Ecto neural progenitor cell (in vitro differentiated cells): ENCODE measurements around the gene FOCAD.

Source experiments
- DNase-seq: peaks from one replicate; pipeline ENCODE4 v3.0.0-alpha.2; 2018; ENCODE audit warnings: low spot score

FOCAD gene

DNA sequence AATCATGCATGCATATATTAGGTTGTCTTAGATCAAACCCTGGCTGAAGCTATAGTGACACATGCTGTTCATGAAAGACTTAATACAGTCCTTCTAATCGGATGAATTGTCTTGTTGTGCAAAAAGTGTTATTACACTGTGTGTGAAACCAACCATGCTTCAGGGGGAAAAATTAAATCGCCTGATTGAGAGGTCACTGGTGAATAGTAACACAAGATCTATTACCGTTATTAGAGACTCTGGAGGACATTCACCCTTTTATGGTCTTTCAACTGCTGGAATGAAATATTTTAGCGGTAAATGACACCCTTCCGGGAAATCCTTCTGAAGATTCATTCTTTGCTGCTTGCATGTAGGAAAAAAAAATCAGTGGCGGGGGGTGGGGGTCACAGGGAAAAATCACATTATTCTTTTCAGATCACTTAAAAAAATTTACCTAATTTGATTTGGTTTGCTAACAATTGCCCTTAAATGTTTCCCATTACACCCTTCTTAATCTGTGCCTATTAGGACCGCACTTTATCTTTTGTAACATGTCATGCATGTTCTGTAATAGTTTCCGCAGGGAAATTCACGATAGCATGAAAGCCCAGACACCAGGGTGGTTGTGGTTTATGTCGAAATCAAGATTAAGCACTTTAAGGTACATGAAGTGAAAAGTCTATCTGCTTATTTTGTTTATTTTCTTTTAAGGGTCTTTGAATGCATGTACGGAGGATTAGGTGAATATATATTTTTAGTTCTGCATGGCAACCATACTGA is 120.6 kb downstream of the FOCAD start:
- no peak for DNase-seq

DNA sequence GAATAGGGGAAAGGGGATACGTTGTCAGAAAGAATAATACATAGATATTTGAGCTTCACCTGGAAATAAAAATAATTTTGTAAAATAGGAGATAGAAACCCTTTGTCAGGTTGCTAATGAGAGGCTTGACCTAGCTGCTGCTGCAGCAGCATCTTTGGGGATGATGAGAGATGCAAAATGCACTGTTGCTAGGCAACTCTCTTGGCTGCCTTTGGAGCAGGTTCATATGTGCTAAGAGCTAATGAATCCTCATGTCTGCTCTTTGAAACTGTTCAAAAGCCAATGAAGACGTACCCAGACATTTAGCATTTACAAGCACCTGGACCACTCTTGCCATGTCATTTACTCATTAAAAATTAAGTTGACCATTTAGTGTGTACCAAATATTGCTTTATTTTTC is 121.7 kb downstream of the FOCAD start:
- no peak for DNase-seq

DNA sequence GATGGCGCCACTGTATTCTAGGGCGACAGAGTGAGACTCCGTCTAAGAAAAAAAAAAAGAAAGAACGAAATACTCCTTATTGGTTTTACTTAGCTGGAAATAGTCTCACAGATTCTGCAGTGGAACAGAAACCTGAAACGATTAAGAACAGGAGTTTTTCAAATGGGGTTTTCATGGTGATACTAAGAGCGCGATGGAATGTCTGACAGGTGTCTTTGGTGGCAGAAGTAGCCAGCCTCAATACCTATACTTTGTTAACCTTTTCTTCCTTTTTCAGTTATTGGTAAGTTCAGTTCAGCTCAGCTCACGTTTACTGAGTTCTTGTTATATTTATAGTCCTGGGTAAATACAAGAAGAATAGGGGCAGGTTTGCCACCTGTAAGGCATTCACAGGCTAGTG is 123.9 kb downstream of the FOCAD start:
- DNase-seq: no peak

- DNase-seq: no peak
Observed at GRCh38 chr9:20811872-20812271, 127.8 kb downstream of the FOCAD start.

DNA sequence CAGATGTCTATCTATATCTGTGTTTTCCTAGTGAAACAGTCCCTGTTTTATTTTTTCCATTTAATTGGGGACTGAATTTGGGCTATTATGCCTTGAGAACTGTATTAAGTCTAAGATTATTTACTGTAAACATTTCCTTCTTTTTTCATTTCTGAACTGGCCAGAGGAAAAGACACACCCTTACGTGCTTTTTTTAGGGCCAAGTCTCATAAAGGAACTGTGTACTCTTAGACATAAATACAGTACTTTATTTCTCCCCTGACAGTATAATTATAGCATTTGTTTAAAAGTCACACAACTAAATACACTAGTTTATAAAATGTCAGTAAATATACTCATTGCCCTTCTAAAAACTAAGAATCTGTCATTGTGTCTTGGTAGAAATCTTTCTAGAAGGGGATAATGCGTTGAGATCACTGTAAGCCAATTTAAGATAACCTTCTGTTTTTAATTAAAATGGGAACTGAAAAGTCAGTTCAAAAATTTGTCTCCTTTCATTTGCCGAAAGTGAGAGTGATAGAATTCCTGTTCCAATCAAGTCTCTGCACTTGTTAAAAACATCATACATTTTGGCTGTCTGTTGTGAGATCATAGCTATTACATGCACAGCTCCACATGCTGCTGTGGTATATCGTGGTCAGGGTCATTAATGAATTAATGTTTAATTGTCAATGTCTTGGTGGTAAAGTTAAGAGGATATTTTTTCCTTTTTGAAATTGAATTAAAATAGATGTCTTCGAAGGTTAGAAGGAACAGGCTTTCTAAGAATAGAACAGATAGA is 132.1 kb downstream of the FOCAD start:
- DNase-seq: no peak

GRCh38 chr9:20823051-20823450 is 139.0 kb downstream of the FOCAD start:
- DNase-seq: no peak

- DNase-seq: no peak
Observed at GRCh38 chr9:20831028-20831427, 147.0 kb downstream of the FOCAD start.

GRCh38 chr9:20832775-20833174 is 148.7 kb downstream of the FOCAD start:
- no peak for DNase-seq

DNA sequence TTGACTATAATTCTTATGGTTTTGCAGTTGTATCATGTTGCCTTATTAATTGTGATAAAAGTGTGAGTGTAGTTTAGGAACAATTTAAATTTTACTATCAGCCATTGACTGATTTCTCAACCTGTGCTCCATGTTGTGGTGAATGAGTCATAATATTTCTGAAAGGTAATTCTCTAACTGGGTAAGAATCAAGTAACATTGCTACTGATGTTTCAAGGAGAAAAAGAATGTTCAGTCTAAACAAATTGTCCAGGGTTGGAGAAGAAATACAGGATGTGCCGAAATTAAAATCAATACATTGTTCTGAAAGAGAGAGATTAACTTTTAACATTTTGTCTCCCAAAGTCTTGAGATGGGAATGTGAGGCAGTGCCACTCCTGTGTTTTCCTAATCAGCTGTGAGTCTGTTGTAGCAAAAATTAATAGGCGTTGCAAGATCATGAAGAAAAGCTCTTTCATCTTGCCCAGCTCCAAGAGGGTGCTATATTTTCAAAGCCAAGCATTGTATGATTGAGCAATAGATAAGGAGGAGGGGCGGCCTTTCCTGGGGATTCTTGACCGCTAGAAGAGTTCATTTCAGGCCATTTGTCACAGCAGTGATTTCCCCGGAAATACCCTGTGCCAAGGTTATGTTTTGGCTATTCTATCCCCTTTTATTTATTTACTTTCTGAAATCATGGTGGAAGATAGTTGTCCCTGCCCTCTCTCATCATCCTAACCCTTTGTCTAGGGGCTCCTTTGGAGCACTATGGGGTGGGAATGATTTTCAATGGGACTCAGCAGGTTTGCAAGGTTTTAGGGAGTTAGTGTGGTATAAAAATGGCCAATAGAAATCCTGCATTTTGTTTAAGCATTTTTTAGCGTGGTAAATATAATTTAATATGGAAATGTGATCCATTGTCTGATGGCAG is 151.6 kb downstream of the FOCAD start:
- DNase-seq: no peak

- DNase-seq: no peak
Observed at GRCh38 chr9:20837166-20837565, 153.1 kb downstream of the FOCAD start.

DNA sequence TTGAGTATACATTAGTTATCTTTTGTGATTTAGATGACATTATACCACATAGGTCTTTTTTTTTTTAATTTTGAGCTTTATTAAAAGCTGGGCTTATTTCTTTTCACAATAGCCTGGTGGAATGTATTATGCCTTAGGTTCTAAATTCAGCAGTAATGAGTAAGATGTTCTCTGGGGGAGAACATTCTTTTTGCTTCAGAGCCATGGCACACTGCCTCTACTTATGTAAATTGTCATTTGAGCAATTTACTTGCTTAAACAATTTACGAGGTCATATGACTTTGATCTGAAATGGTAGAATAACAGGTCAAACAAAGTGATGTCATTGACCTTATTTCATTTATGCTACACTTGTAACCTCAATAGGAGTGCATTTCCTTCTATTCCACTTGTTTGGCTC is 154.2 kb downstream of the FOCAD start:
- no peak for DNase-seq

- no peak for DNase-seq
Observed at GRCh38 chr9:20844916-20845315, 160.9 kb downstream of the FOCAD start.

DNA sequence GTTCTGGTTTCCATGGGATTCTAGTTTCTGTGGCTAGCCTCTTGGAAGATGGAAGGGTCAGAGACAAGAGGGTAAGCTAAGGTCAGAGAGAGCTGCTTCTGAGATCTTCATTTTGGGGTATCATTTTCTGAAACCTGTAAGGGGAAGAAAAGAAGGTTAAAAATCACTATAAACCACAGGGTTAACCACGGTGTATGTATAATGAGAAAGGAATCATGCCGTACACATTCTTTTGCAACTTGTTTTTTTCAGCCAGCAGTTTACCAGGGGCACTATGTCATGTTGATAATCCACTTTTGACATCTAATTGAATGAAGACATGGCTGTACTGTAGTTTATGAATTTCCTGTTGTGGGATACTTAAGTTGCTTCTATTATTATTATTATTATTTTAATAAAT is 164.4 kb downstream of the FOCAD start:
- no peak for DNase-seq

GRCh38 chr9:20853866-20854265 is 169.8 kb downstream of the FOCAD start:
- DNase-seq: no peak

GRCh38 chr9:20854444-20854843 is 170.4 kb downstream of the FOCAD start:
- DNase-seq: no peak

GRCh38 chr9:20863945-20864344 is 179.9 kb downstream of the FOCAD start:
- no peak for DNase-seq

DNA sequence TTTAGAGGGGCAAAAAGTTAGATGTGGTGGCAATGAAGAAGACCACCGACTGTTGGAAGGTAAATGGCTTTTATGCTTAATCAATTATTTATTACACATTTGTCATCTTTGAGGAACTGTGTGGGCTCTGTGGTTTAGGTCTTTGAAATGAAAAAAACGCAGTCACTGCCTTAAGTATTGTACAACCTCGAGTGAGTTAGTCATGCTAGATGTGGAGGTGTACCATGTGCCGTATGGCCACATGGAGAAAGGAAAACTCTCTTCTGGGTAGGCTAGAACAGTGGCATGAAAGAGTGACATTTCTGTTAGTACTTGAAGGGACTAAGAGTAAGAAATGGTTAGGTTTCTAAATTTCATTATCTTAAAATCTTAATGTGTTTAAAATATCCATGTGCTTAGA is 181.3 kb downstream of the FOCAD start:
- DNase-seq: no peak

DNA sequence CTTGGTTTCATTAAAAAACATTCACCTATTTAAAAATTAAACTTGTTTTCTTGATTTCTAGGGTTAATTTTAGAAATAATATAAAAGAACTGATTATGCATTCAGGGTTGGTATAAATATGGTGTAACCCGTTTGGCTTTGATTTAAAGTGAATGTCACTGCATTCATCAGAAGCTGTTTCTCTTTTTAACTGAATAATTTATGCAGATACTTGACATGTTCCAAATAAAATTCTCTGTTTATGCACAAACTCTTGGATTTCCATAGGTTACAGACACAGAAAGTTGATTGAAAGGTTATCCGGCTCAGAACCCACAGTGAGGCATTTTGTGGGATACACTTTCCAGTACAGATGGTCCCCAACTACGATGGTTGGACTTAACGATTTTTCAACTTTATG is 186.1 kb downstream of the FOCAD start:
- no peak for DNase-seq

- no peak for DNase-seq
Observed at GRCh38 chr9:20872340-20872977, 188.4 kb downstream of the FOCAD start.

DNA sequence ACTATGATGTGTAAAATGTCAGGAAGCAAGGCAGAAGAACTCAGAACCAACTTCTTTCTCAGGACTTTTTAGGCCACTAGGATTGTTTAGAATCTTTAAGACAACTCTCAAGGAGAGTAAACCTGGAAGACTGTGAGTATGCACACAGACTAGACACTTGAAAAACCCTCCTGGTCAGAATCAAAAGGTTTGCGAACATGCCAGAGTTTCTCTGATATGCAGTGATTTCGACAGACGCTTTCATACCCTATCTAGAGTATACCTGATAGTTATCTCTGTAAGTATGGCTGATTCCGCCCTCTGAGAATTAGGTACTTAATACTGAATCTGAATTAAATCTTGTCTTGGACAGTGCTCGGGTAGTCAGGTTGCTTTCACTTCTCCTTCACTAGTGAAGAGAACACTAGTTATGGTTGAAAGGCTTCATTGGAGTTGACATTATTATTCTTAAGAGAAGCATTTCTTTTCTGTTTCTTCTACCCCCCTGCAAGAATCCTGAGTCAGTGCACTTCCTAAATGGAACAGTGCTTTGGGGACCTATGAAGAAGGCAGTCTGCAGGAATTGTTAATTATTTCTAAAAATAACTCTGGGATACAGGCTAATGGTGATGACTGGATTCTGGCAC is 189.3 kb downstream of the FOCAD start:
- no peak for DNase-seq

DNA sequence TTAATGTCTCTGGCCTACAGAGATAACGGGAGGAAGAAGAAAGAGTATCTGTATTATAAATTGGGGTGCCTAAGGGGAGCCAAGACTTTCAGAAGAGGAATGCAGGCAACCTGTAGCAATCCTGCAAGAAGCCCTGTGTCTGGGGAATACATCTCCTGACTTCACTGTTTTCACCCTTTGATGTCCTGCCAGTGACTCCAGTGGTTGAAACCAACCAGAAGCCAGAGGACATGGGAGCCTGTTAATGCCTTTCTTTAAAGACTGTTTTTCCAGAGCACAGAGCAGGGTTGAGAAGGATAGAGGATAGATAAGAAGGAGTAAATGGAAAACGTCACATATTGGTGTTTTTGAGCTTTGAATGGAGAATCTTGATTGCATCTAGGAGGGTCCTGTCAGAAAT is 196.2 kb downstream of the FOCAD start:
- DNase-seq: no peak

DNA sequence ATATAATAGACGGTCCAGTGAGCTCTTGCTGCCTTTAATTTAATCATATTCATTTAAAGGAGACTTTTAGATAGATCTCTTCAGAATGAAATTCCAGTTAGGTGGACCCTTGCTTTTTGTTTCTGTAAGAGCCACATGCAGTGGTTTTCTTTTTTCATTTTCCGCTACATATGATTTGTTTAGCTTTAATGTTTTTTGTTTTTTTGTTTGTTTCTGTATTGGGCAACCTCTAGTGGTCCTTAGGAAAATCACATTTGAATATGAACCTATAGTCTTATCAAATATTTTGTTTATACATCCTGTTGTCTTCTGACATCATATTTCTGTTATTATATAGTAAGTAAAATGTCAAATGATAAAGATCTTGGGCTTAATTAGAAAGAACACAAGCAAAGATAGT is 196.6 kb downstream of the FOCAD start:
- DNase-seq: no peak
